T-cell (primary cell): ENCODE results near the gene ROCK2. TPM values are rescaled to one million over a fixed set of nuclear protein-coding genes. Genes with fewer than 3 reads are reported as not detected.

Source experiments
- ATAC-seq, 4 experiments: fragments of 200-7000 bp in 3 of 4; fragments of 150-1000 bp in 1 of 4; cut with Tn5 transposase; replicated peaks in 1 of 4; 1 replicate in 3 of 4; 2 replicates in 1 of 4; pipeline ENCODE4 v1.10.0; 2021; ENCODE audit warnings: moderate library complexity in 3 of 4, mild to moderate bottlenecking in 2 of 4, moderate number of reproducible peaks in 1 of 4
- CTCF ChIA-PET, 2 donors: fragments of 300-600 bp; sonication (Branson Sonifier 250); formaldehyde crosslinking; loops; one replicate each; lab custom pipeline; 2022; ENCODE audit warnings: antibody characterized with exemption in 2 of 2; lab: Charles Lee
- POLR2A ChIA-PET, 2 donors: fragments of 300-600 bp; sonication (Branson Sonifier 250); formaldehyde crosslinking; loops; one replicate each; lab custom pipeline; 2022; ENCODE audit warnings: antibody characterized with exemption in 2 of 2; lab: Charles Lee
- DNase-seq, 35 experiments: peaks; one replicate each; pipeline versions ENCODE4 v3.0.0 to v3.0.0-alpha.2; 2013 to 2023
- H3K27ac ChIP-seq: one replicate; pipeline ENCODE4 v1.5.1; 2013; ENCODE audit warnings: low read length
- H3K27me3 ChIP-seq, 2 experiments: replicated peaks in 1 of 2; 1 replicate in 1 of 2; 2 replicates in 1 of 2; pipeline versions ENCODE4 v1.6.1 to v1.7.0; 2013; ENCODE audit warnings: low read length in 1 of 2, mixed read lengths in 1 of 2; ENCODE audit not compliant: control insufficient read depth in 2 of 2, insufficient read depth in 2 of 2; ENCODE audit errors: extremely low read depth in 1 of 2
- H3K36me3 ChIP-seq, 2 donors: 1 replicate in 1 of 2; 2 replicates in 1 of 2; pipeline versions ENCODE4 v1.6.1 to v1.7.0; 2013; ENCODE audit warnings: low read length in 1 of 2; ENCODE audit not compliant: control insufficient read depth in 2 of 2, insufficient read depth in 1 of 2; ENCODE audit errors: extremely low read depth in 1 of 2
- H3K4me1 ChIP-seq, 2 experiments: 1 replicate in 1 of 2; 2 replicates in 1 of 2; pipeline versions ENCODE4 v1.6.1 to v1.7.0; 2013; ENCODE audit warnings: low read length in 2 of 2, mixed read lengths in 1 of 2; ENCODE audit not compliant: insufficient read depth in 2 of 2, control insufficient read depth in 1 of 2; ENCODE audit errors: extremely low read depth in 1 of 2
- H3K4me3 ChIP-seq, 2 donors: 1 replicate in 1 of 2; 2 replicates in 1 of 2; pipeline versions ENCODE4 v1.5.1 to v1.7.0; 2013; ENCODE audit warnings: mild to moderate bottlenecking in 2 of 2, low read length in 1 of 2, moderate library complexity in 1 of 2; ENCODE audit not compliant: control insufficient read depth in 1 of 2; ENCODE audit errors: extremely low read depth in 1 of 2
- H3K9me3 ChIP-seq: 2 replicates; pipeline ENCODE4 v1.7.0; 2013
- H3K27ac Mint-ChIP-seq, 2 donors: one replicate each; pipeline ENCODE4 v1.8.0; 2020 to 2021; ENCODE audit warnings: mild to moderate bottlenecking in 2 of 2, mixed read lengths in 2 of 2
- H3K27me3 Mint-ChIP-seq, 2 donors: one replicate each; pipeline ENCODE4 v1.8.0; 2021 to 2022; ENCODE audit warnings: mixed read lengths in 2 of 2
- H3K36me3 Mint-ChIP-seq: one replicate; pipeline ENCODE4 v1.8.0; 2021; ENCODE audit warnings: mixed read lengths
- H3K4me1 Mint-ChIP-seq, 3 donors: one replicate each; pipeline ENCODE4 v1.8.0; 2020 to 2022; ENCODE audit warnings: mixed read lengths in 3 of 3, mild to moderate bottlenecking in 1 of 3
- H3K4me3 Mint-ChIP-seq, 3 donors: one replicate each; pipeline ENCODE4 v1.8.0; 2020 to 2022; ENCODE audit warnings: mild to moderate bottlenecking in 3 of 3, mixed read lengths in 3 of 3, moderate library complexity in 3 of 3
- H3K9me3 Mint-ChIP-seq, 3 donors: one replicate each; pipeline ENCODE4 v1.8.0; 2020 to 2022; ENCODE audit warnings: mixed read lengths in 3 of 3
- WGBS: methylation state at CpG from one replicate; pipeline ENCODE4 v1.1.5; 2013; ENCODE audit warnings: missing lambda C conversion rate; ENCODE audit not compliant: insufficient coverage; 5-methylcytosine and 5-hydroxymethylcytosine counted together
- total RNA-seq, 35 experiments: library from RNA in 6 of 35; stranded (reverse) in 6 of 35; fragments of 120-200 nt in 1 of 35; gene quantifications; one replicate each; pipeline versions ENCODE4 v1.2.1 to v1.2.4 and lab custom pipeline; 2013 to 2026

The ROCK2 gene
- total RNA-seq, 5 donors from 2014 or later (not counting 1 experiment from before 2014, with no cell fraction given), result 15.5 to 22.3 (median 18.6) TPM

DNA sequence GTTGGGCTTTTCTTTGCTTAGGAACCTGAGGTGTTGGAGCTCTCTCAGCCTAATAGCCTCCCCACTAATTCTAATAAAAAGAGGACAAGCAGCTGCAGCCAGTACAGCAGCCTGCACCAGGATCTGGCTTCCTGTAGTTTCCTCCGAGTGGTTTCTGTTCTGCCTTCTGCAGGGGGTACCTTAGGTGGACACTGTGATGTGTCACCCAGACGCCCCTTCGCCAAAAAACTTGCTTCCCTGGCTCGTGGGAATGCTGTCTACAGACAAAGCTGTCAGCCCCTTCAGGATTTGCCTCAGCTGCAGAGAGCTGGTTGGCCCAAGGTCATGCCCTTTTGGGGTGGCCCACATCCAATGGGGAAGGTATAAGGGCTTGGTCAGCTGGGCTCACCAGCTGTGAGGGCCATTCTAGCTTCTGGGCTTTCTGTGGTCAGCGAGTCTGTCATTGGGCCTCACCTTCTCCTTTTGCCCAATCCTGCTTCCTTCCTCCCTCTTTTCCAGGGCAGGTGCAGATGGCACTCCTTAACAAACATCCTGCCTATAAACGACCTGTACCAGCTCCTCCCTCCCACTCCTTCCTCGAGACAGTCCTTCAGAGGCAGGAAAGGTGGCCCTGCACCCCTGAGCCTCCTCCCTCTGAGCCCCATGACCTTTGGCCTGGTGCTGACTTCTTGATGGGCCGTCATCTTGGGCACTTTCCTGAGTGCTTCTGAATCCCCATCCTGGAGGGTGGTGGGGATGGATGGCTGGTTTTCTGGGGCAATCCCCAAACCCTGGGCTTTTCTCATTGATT is 44.0 kb upstream of the ROCK2 start:
- CTCF ChIA-PET, result no interaction called here
- Histone ChIP-seq H3K27ac (no peak overlapping the region), H3K27me3 (peaks cover 0 to 10% of the 10 kb centered on the region in 2 experiments), H3K4me3 (no peak overlapping the region), H3K9me3 (no peaks in the 10 kb centered on the region), H3K36me3 (no peaks in the 10 kb centered on the region), H3K4me1 (no peaks in the 10 kb centered on the region)
- Mint-ChIP-seq H3K4me1 (no peaks in the 10 kb centered on the region), H3K27me3 (peaks cover 0 to 3% of the 10 kb centered on the region in 2 donors), H3K9me3 (no peaks in the 10 kb centered on the region), H3K4me3 (no peak overlapping the region), H3K27ac (no peak overlapping the region), H3K36me3 (no peaks in the 10 kb centered on the region)
- ATAC-seq, result no peak
- no peak for DNase-seq
- 68% methylated on average over 7 of the region's 8 CpGs for WGBS
- POLR2A ChIA-PET, result no interaction called here

- H3K4me1 Mint-ChIP-seq, result no peaks in the 10 kb centered on the region
Measured at GRCh38 chr2:11387843-11388242, 43.4 kb upstream of the ROCK2 start.

GRCh38 chr2:11387100-11387390 is 42.6 kb upstream of the ROCK2 start:
- H3K4me1 ChIP-seq, result no peaks in the 10 kb centered on the region
- 91% methylated on average over 5 of the region's 9 CpGs for WGBS
- no peak overlapping the region for H3K27ac Mint-ChIP-seq
- DNase-seq (no peak), ATAC-seq (no peak)
- no peaks in the 10 kb centered on the region for H3K9me3 ChIP-seq
- H3K4me3 ChIP-seq, result no peak overlapping the region
- no peaks in the 10 kb centered on the region for H3K36me3 ChIP-seq
- peaks cover 0 to 3% of the 10 kb centered on the region in 2 donors for H3K27me3 Mint-ChIP-seq
- H3K36me3 Mint-ChIP-seq, result no peaks in the 10 kb centered on the region
- H3K9me3 Mint-ChIP-seq, result no peaks in the 10 kb centered on the region
- POLR2A ChIA-PET, result no interaction called here
- peaks cover 0 to 10% of the 10 kb centered on the region in 2 experiments for H3K27me3 ChIP-seq
- no peak overlapping the region for H3K27ac ChIP-seq
- CTCF ChIA-PET, result no interaction called here
- no peak overlapping the region for H3K4me3 Mint-ChIP-seq
- no peaks in the 10 kb centered on the region for H3K4me1 Mint-ChIP-seq

More at GRCh38 chr2:11387843-11388242, 43.4 kb upstream of the ROCK2 start:
- ChIA-PET CTCF (no interaction called here), POLR2A (no interaction called here)
- Mint-ChIP-seq H3K27me3 (peaks cover 0 to 3% of the 10 kb centered on the region in 2 donors), H3K4me3 (no peak overlapping the region), H3K9me3 (no peaks in the 10 kb centered on the region), H3K36me3 (no peaks in the 10 kb centered on the region), H3K27ac (no peak overlapping the region)
- DNase-seq (no peak), ATAC-seq (no peak)
- Histone ChIP-seq H3K9me3 (no peaks in the 10 kb centered on the region), H3K4me1 (no peaks in the 10 kb centered on the region), H3K27me3 (peaks cover 0 to 10% of the 10 kb centered on the region in 2 experiments), H3K27ac (no peak overlapping the region), H3K36me3 (no peaks in the 10 kb centered on the region), H3K4me3 (no peak overlapping the region)
- WGBS, result 64% methylated on average over 6 of the region's 8 CpGs

DNA sequence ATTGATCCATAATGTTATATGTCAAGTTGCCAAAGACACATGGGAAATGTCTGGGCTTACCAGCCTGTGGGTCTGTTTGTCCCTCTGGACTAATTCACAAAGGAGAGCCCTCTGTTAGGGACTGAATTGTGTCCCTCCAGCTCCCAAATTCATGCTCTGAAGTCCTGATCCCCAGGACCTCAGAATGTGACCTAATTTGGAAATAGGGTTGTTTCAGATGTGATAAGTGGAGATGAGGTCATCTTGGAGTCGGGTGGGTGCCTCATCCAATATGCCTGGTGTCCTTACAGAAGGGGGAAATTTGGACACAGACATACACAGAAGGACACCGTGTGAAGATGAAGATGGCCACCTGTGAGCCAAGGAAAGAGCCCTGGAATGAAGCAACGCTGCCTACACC is 41.4 kb upstream of the ROCK2 start:
- ATAC-seq, result no peak
- Mint-ChIP-seq H3K4me3 (no peak overlapping the region), H3K9me3 (no peaks in the 10 kb centered on the region), H3K27me3 (no peaks in the 10 kb centered on the region), H3K36me3 (no peaks in the 10 kb centered on the region), H3K27ac (no peak overlapping the region), H3K4me1 (peaks cover 0 to 3% (median 2%) of the 10 kb centered on the region in 3 donors)
- H3K27me3 ChIP-seq, result peaks cover 0 to 10% of the 10 kb centered on the region in 2 experiments
- WGBS, result 75% methylated on average over 1 of the region's 3 CpGs
- CTCF ChIA-PET, result no interaction called here
- DNase-seq, result no peak
- no peak overlapping the region for H3K27ac ChIP-seq
- POLR2A ChIA-PET, result no interaction called here
- H3K9me3 ChIP-seq, result no peaks in the 10 kb centered on the region
- no peak overlapping the region for H3K4me3 ChIP-seq
- no peaks in the 10 kb centered on the region for H3K36me3 ChIP-seq
- no peaks in the 10 kb centered on the region for H3K4me1 ChIP-seq

DNA sequence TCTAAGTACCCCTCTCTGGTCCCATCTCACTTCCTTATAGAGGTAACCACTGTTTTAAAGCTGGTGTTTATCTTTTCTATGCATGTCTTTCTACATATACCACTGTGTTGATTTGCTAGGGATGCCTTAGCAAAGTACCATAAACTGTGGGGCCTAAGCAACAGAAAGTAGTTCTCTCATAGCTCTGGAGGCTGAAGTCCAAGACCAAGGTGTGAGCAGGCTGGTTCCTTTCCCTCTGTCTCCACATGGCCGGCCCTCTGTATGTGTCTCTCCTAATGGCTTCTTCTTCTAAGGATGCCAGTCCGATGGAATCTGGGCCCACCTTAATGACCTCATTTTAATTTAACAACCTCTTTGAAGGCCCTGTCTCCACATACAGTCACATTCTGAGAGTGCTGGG is 40.8 kb upstream of the ROCK2 start:
- WGBS, result no CpG with 5 or more reads among the region's 2 CpGs
- no peak overlapping the region for H3K4me3 Mint-ChIP-seq
- POLR2A ChIA-PET, result no interaction called here

DNA sequence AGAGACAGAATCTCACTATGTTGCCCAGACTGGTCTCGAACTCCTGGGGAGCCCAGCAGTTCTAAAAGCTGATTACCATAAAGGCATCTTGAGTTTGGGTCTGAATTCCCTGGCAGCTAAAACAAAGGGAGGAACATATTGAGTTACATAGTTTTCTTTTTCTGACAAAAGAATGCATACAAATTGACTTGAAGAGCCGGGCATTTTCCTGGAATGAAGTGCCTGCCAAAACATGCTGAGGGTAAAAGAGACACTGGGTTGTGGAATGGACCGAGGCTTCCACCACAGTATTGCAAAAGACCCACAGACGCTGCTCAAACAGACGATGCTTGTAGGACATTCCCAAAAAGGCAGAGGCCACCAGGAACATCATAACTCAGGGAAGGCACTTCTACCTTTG is 35.1 kb upstream of the ROCK2 start:
- Mint-ChIP-seq H3K27me3 (no peaks in the 10 kb centered on the region), H3K4me1 (peaks cover 0 to 3% (median 2%) of the 10 kb centered on the region in 3 donors), H3K36me3 (no peaks in the 10 kb centered on the region), H3K9me3 (no peaks in the 10 kb centered on the region), H3K27ac (no peak overlapping the region), H3K4me3 (no peak overlapping the region)
- no peak overlapping the region for H3K4me3 ChIP-seq
- ATAC-seq (no peak), DNase-seq (no peak)
- no peaks in the 10 kb centered on the region for H3K4me1 ChIP-seq
- CTCF ChIA-PET, result no interaction called here
- POLR2A ChIA-PET, result no interaction called here
- H3K36me3 ChIP-seq, result no peaks in the 10 kb centered on the region
- no peaks in the 10 kb centered on the region for H3K27me3 ChIP-seq
- 76% methylated on average over 5 of the region's 5 CpGs for WGBS
- no peak overlapping the region for H3K27ac ChIP-seq
- H3K9me3 ChIP-seq, result no peaks in the 10 kb centered on the region

More for the DNA sequence above, 40.8 kb upstream of the ROCK2 start:
- Mint-ChIP-seq H3K9me3 (no peaks in the 10 kb centered on the region), H3K36me3 (no peaks in the 10 kb centered on the region), H3K27me3 (no peaks in the 10 kb centered on the region), H3K4me1 (peaks cover 0 to 3% (median 2%) of the 10 kb centered on the region in 3 donors), H3K27ac (no peak overlapping the region)
- H3K9me3 ChIP-seq, result no peaks in the 10 kb centered on the region
- H3K27ac ChIP-seq, result no peak overlapping the region
- H3K27me3 ChIP-seq, result peaks cover 0 to 5% of the 10 kb centered on the region in 2 experiments
- no peak overlapping the region for H3K4me3 ChIP-seq
- ATAC-seq (no peak), DNase-seq (no peak)
- no peaks in the 10 kb centered on the region for H3K4me1 ChIP-seq
- no peaks in the 10 kb centered on the region for H3K36me3 ChIP-seq
- CTCF ChIA-PET, result no interaction called here
